Endothelial cell (in vitro differentiated cells): ENCODE results near the gene ZNF492. TPM values are rescaled to one million over a fixed set of nuclear protein-coding genes. Genes with fewer than 3 reads are reported as not detected.
A peak's percentile ranks its signal among the peaks of the same experiment; 100 is the strongest.

Experiments
- DNase-seq: peaks from one replicate; pipeline ENCODE4 v3.0.0; 2021; ENCODE audit warnings: low spot score
- H3K27ac Mint-ChIP-seq: one replicate; pipeline ENCODE4 v1.8.0; 2021; ENCODE audit warnings: mixed read lengths, inconsistent platforms; ENCODE audit not compliant: unreplicated experiment
- H3K27me3 Mint-ChIP-seq: one replicate; pipeline ENCODE4 v1.8.0; 2021; ENCODE audit warnings: mild to moderate bottlenecking, moderate library complexity, mixed read lengths, inconsistent platforms; ENCODE audit not compliant: unreplicated experiment
- H3K36me3 Mint-ChIP-seq: one replicate; pipeline ENCODE4 v1.8.0; 2021; ENCODE audit warnings: mild to moderate bottlenecking, low read depth, mixed read lengths, inconsistent platforms; ENCODE audit not compliant: unreplicated experiment
- H3K4me1 Mint-ChIP-seq: one replicate; pipeline ENCODE4 v1.8.0; 2021; ENCODE audit warnings: mild to moderate bottlenecking, mixed read lengths, inconsistent platforms; ENCODE audit not compliant: unreplicated experiment
- H3K4me3 Mint-ChIP-seq: one replicate; pipeline ENCODE4 v1.8.0; 2021; ENCODE audit warnings: mild to moderate bottlenecking, mixed read lengths, inconsistent platforms; ENCODE audit not compliant: unreplicated experiment
- H3K9me3 Mint-ChIP-seq: one replicate; pipeline ENCODE4 v1.8.0; 2021; ENCODE audit warnings: mixed read lengths, inconsistent platforms; ENCODE audit not compliant: unreplicated experiment
- total RNA-seq: library from RNA; stranded (reverse); fragmentation: NEBNext Ultra II Directional; extraction: Animal tissue kit (Norgen Biotek cat#: 25700); gene quantifications from one replicate; pipeline ENCODE4 v1.2.1, GENCODE V29; 2021; ENCODE audit not compliant: unreplicated experiment
- TF ChIP-seq, protein P1 (sequence below): fragments of 200-600 bp; sonication (generic); IDR thresholded peaks from one replicate; pipeline ENCODE4 v1.5.0; 2021; ENCODE audit warnings: antibody characterized with exemption; ENCODE audit not compliant: unreplicated experiment

ZNF492 gene
- total RNA-seq, 1 donor from 2014 or later = not detected

DNA sequence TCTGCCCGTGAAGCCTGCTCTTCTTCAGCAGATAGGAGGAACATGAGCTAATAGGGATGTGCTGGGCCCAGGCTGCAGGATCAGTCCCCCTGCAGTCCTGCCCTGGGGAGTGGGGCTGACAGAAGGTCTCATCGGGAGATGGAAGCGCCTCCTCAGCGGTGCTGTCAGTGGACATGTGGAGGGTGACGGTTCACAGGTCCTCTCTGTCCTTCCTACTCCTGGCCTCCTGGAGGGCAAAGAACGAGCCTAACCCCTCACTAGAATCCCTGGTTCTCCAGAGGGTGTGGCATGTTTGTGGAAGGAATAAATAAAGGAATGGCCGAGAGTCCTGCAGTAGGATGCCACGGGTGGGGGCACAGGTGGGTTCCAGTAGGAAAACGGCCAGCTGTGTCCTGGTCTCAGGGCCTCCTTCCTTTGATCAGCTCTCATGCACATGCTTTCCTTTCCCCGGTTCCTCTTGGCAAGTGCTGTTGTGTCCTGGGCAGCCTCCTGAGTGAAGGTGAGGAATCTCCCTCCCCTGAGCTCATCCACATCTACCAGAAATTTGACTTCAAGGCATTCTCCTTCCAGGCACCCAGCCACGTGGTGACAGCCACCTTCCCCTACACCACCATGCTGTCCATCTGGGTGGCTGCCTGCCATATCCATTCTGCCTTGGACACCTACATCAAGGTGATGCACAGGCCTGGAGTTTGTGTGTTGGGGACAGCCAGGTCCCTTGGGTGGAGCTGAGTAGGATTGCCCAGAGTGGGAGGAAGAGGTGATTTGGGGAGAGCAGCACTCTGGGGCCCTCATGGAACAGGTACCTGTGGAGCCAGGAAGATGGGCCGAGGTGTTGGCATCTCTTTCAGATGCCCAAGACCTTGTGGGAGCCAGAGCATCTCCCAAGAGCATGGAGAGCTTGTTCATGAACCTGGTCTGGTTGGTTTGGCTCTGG, 28.6 kb upstream of the ZNF492 start:
- Mint-ChIP-seq H3K9me3 (peaks cover 49% of the 10 kb centered on the region), H3K27ac (peak overlapping the region; percentile 13), H3K36me3 (peaks cover 40% of the 10 kb centered on the region), H3K4me1 (no peaks in the 10 kb centered on the region), H3K4me3 (peak overlapping the region; percentile 62), H3K27me3 (peaks cover 33% of the 10 kb centered on the region)
- DNase-seq = no peak
- TF ChIP-seq, protein P1, sequence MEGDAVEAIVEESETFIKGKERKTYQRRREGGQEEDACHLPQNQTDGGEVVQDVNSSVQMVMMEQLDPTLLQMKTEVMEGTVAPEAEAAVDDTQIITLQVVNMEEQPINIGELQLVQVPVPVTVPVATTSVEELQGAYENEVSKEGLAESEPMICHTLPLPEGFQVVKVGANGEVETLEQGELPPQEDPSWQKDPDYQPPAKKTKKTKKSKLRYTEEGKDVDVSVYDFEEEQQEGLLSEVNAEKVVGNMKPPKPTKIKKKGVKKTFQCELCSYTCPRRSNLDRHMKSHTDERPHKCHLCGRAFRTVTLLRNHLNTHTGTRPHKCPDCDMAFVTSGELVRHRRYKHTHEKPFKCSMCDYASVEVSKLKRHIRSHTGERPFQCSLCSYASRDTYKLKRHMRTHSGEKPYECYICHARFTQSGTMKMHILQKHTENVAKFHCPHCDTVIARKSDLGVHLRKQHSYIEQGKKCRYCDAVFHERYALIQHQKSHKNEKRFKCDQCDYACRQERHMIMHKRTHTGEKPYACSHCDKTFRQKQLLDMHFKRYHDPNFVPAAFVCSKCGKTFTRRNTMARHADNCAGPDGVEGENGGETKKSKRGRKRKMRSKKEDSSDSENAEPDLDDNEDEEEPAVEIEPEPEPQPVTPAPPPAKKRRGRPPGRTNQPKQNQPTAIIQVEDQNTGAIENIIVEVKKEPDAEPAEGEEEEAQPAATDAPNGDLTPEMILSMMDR = no peak

DNA sequence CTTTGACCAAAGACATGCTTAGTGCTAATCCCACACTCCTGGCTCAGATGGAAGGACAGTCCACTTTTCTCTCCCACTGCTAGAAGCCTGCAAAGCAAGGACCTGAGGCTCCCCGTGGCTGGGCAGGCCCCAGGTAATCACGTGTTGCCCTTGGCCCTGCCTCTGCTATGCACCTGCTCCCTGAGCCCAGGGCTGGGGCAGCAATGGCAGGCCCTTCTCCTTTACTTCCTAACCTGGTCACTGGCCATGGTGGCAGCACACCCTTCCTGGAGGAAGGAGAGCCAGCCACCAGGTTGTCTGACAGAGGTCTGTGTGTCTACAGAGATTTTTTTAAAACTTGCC, 27.9 kb upstream of the ZNF492 start:
- H3K9me3 Mint-ChIP-seq = peaks cover 49% of the 10 kb centered on the region
- TF ChIP-seq, protein P1 = no peak
- H3K4me1 Mint-ChIP-seq = no peaks in the 10 kb centered on the region
- H3K36me3 Mint-ChIP-seq = peaks cover 37% of the 10 kb centered on the region
- H3K4me3 Mint-ChIP-seq = no peak overlapping the region
- peaks cover 36% of the 10 kb centered on the region for H3K27me3 Mint-ChIP-seq
- no peak overlapping the region for H3K27ac Mint-ChIP-seq
- DNase-seq = no peak

DNA sequence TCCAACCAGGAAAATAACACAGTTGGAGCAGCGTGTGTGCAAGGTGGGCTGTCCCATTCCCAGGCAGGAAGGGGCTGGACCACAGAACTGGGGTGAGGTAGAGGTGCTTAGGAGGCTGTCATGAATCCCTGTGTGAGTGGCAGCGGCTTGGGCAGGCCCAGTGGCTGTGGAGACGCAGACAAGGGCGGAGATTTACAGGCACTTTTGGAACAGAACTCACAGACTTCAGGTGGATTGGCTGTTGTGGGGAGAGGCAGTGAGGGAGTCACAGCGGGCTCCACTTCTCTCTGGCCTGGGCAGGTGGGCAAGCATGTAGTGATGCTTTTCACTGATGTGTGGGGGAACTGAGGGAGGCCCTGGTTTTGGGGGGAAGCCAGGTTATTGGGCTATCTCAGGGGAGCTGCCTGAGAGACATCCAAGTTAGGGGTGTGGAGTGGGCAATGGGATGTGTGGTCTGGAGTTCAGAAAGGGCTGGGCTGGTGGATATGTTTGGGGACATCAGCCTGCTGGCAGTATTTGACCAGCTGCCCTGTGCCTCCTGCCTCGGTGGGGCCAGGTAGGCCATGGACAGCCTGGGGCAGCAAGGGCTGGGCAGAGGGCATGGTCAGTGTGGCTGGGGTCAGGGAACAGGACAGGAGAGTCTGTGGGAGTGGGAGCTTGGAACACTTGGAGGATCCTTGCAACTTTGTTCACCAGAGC, 27.0 kb upstream of the ZNF492 start:
- TF ChIP-seq, protein P1 = no peak
- Mint-ChIP-seq H3K27ac (peak overlapping the region; percentile 55), H3K27me3 (peaks cover 38% of the 10 kb centered on the region), H3K4me1 (no peaks in the 10 kb centered on the region), H3K36me3 (peaks cover 44% of the 10 kb centered on the region), H3K9me3 (peaks cover 58% of the 10 kb centered on the region), H3K4me3 (peak overlapping the region; percentile 74)
- no peak for DNase-seq

DNA sequence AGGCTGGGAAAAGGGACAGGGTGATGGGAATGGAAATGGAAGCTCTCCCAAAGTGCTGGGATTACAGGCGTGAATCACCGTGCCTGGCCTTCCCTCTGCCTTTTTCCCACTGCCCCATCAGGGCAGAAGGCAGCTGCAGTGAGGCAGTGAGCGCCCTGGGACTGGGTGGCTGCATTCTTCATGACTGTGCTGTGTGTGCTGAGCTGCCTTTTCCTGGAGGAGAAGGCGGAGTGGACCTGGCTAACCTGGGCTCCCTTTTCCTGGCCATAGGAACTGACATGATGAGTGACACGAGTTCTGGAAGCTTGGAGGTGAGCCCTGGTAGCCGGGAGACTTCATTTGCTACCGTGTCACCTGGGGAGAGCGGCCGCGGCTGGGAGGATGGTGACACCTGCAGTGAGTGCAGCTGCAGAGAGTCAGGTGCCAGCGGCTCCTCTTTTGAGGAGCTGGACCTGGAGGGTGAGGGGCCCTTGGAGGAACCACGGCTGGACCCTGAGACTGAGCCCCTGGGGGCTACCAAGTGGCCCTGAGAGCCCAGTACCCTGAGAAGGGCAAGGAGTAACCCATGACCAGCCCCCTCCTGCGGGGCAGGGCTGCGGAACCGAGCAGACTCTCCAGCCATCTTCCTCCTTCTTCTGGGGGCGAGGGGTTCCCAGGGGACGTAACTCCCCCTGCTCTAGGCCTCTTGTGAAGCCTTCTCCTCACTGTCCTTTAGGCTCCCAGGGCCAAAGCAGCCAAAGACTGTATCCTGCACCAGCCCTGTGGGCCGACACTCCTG, 26.3 kb upstream of the ZNF492 start:
- DNase-seq = no peak
- Mint-ChIP-seq H3K4me3 (no peak overlapping the region), H3K4me1 (no peaks in the 10 kb centered on the region), H3K27me3 (peaks cover 35% of the 10 kb centered on the region), H3K36me3 (peaks cover 44% of the 10 kb centered on the region), H3K9me3 (peaks cover 58% of the 10 kb centered on the region), H3K27ac (no peak overlapping the region)
- TF ChIP-seq, protein P1 = no peak
